ENCODE results near the gene KYAT1.

- TF ChIP-seq POLR2A (IDR thresholded peaks at IDR 0.05; ENCODE audit: low read length) (no peak), GATA1 (IDR thresholded peaks at IDR 0.05; ENCODE audit: low read depth, low read length) (no peak)
Measured at GRCh38 chr9:128802482-128802881, 79.3 kb downstream of the KYAT1 start.

Data from erythroblast (primary cell).